OCI-LY1 (cell line): Measurements from ENCODE around the gene FBXO11.

Experiments
- H2AFZ ChIP-seq: fragments of 200-600 bp; sonication (generic), shearing (Covaris generic); 2 replicates; pipeline ENCODE4 v1.6.0; 2014; ENCODE audit warnings: antibody characterized with exemption, mild to moderate bottlenecking, low read length
- H3F3A ChIP-seq: fragments of 200-600 bp; sonication (generic), shearing (Covaris generic); 2 replicates; pipeline ENCODE4 v1.6.0; 2014; ENCODE audit warnings: mild to moderate bottlenecking, antibody characterized with exemption, low read length, moderate library complexity; ENCODE audit not compliant: insufficient read depth
- H3K27ac ChIP-seq: fragments of 200-600 bp; sonication (generic); 2 replicates; pipeline ENCODE4 v1.5.1; 2014; ENCODE audit warnings: low read length, mixed run types, mild to moderate bottlenecking, low read depth; ENCODE audit not compliant: poor library complexity, severe bottlenecking
- H3K27me3 ChIP-seq: fragments of 200-600 bp; sonication (generic); 2 replicates; pipeline ENCODE4 v1.6.0; 2014; ENCODE audit warnings: antibody characterized with exemption, mild to moderate bottlenecking, low read length, moderate library complexity; ENCODE audit not compliant: insufficient read depth
- H3K36me3 ChIP-seq: fragments of 200-600 bp; sonication (generic); 2 replicates; pipeline ENCODE4 v1.6.1; 2014; ENCODE audit warnings: mild to moderate bottlenecking, antibody characterized with exemption, low read length, moderate library complexity, mixed read lengths; ENCODE audit not compliant: insufficient read depth
- H3K4me1 ChIP-seq: fragments of 200-600 bp; sonication (generic); 2 replicates; pipeline ENCODE4 v1.5.1; 2014; ENCODE audit warnings: mild to moderate bottlenecking, low read length, moderate library complexity; ENCODE audit not compliant: insufficient read depth, severe bottlenecking
- H3K4me2 ChIP-seq: fragments of 200-600 bp; sonication (generic), shearing (Covaris generic); 2 replicates; pipeline ENCODE4 v1.6.1; 2014; ENCODE audit warnings: low read length
- H3K4me3 ChIP-seq: fragments of 200-600 bp; sonication (generic); 2 replicates; pipeline ENCODE4 v1.5.1; 2014; ENCODE audit warnings: low read length, low read depth, mild to moderate bottlenecking, mixed read lengths; ENCODE audit not compliant: poor library complexity, severe bottlenecking
- H3K79me2 ChIP-seq: fragments of 200-600 bp; shearing (Covaris generic); 2 replicates; pipeline ENCODE4 v1.6.1; 2016; ENCODE audit warnings: mixed run types, low read length, mixed read lengths; ENCODE audit not compliant: insufficient read depth
- H3K9ac ChIP-seq: fragments of 200-600 bp; sonication (generic), shearing (Covaris generic); 2 replicates; pipeline ENCODE4 v1.6.1; 2014; ENCODE audit warnings: mild to moderate bottlenecking, low read length, mixed read lengths
- H3K9me2 ChIP-seq: fragments of 200-600 bp; sonication (generic), shearing (Covaris generic); 2 replicates; pipeline ENCODE4 v1.6.1; 2014; ENCODE audit warnings: low read depth, mild to moderate bottlenecking, low read length, mixed read lengths
- H3K9me3 ChIP-seq: fragments of 200-600 bp; shearing (Covaris generic); 2 replicates; pipeline ENCODE4 v1.6.1; 2014; ENCODE audit warnings: low read length, mixed read lengths
- H4K20me1 ChIP-seq: fragments of 200-600 bp; sonication (generic), shearing (Covaris generic); 2 replicates; pipeline ENCODE4 v1.6.0; 2016; ENCODE audit warnings: mild to moderate bottlenecking, low read length; ENCODE audit not compliant: insufficient read depth
- CTCF ChIP-seq: fragments of 200-600 bp; sonication (generic), shearing (Covaris generic); IDR thresholded peaks from 2 replicates; pipeline ENCODE4 v1.5.1; 2017; ENCODE audit warnings: mild to moderate bottlenecking, antibody characterized with exemption, low read length, moderate library complexity, mixed read lengths
- EZH2 ChIP-seq: fragments of 200-600 bp; sonication (generic), shearing (Covaris generic); IDR thresholded peaks from 2 replicates; pipeline ENCODE4 v1.8.0; 2017; ENCODE audit warnings: borderline replicate concordance, mixed run types, mild to moderate bottlenecking, antibody characterized with exemption, low read length, moderate library complexity, mixed read lengths

FBXO11 gene

GRCh38 chr2:47935071-47935470 is 28.8 kb upstream of the FBXO11 start:
- Histone ChIP-seq H3F3A (no peaks in the 10 kb centered on the region), H3K4me1 (no peaks in the 10 kb centered on the region), H3K4me2 (no peak overlapping the region), H3K4me3 (no peak overlapping the region), H3K27ac (no peak overlapping the region), H4K20me1 (no peaks in the 10 kb centered on the region), H3K27me3 (no peaks in the 10 kb centered on the region), H3K79me2 (no peaks in the 10 kb centered on the region), H2AFZ (no peak overlapping the region), H3K9me2 (no peaks in the 10 kb centered on the region), H3K36me3 (no peaks in the 10 kb centered on the region), H3K9ac (no peak overlapping the region), H3K9me3 (no peaks in the 10 kb centered on the region)
- TF ChIP-seq EZH2 = no peak
- no peak for TF ChIP-seq CTCF

DNA sequence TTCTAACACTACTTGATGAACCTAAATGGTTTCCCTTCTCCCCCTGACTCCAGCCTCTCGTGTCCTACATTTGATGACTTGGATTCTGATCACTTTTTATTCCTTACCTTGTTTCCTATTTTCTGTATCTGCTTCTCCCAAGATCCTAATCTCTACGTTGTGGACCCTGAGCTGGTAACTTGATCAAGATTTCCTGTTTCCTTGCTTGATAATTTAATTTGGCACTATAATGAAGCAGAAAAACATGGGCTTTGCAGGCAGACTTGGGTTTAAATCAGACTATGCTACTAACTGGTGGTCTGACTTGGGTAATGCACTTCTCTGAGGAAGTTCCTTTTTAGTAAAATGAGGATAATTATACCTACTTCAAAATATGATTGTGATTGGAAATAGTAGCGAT is 11.7 kb upstream of the FBXO11 start:
- Histone ChIP-seq H4K20me1 (no peaks in the 10 kb centered on the region), H3K4me2 (no peak overlapping the region), H3K9ac (no peak overlapping the region), H3K79me2 (no peaks in the 10 kb centered on the region), H2AFZ (no peak overlapping the region), H3F3A (no peaks in the 10 kb centered on the region), H3K27ac (no peak overlapping the region), H3K36me3 (no peaks in the 10 kb centered on the region), H3K9me3 (no peaks in the 10 kb centered on the region), H3K27me3 (no peaks in the 10 kb centered on the region), H3K9me2 (no peaks in the 10 kb centered on the region), H3K4me3 (no peak overlapping the region), H3K4me1 (no peaks in the 10 kb centered on the region)
- TF ChIP-seq CTCF (no peak), EZH2 (no peak)

DNA sequence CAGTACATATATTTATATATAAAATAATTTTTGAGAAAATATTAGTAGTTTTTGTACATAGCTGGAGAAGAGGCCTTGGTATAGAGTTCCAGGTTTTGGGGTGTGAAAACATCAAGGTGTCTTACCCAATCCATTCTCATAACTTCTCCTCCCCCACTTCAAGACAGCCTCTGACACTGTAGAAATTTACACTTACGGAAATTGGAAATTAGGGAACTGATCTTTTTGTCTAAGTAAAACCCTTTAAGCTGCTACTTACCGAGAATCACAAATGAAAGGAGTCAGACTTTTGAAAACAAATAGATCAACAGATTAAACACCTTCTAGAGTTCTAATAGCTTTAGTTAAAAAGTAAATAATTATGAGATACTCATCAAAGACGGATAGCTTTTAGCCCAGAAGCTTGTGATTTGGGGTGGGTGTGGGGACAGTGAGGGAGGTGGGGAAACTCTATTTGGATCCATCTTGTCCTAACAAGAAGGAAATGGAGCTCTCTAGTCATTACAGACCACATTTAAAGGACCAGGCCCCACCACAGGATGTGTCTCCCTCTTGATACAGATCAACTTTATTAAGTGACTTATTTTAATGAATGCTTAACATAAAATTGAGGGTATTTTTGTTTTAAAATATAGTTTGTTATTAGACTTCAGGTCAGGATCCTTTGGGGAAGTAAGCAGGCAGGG is 11.1 kb upstream of the FBXO11 start:
- no peaks in the 10 kb centered on the region for H3K9me2 ChIP-seq
- H4K20me1 ChIP-seq = no peaks in the 10 kb centered on the region
- H3K27me3 ChIP-seq = no peaks in the 10 kb centered on the region
- TF ChIP-seq CTCF = no peak
- no peak for TF ChIP-seq EZH2
- H3K4me3 ChIP-seq = no peak overlapping the region
- no peaks in the 10 kb centered on the region for H3F3A ChIP-seq
- no peaks in the 10 kb centered on the region for H3K9me3 ChIP-seq
- H3K4me1 ChIP-seq = no peaks in the 10 kb centered on the region
- no peak overlapping the region for H2AFZ ChIP-seq
- no peak overlapping the region for H3K9ac ChIP-seq
- H3K4me2 ChIP-seq = no peak overlapping the region
- no peaks in the 10 kb centered on the region for H3K36me3 ChIP-seq
- H3K79me2 ChIP-seq = no peaks in the 10 kb centered on the region
- H3K27ac ChIP-seq = no peak overlapping the region
